Keratinocyte (primary cell): Measurements from ENCODE around the gene RAB12. TPM values are rescaled to one million over a fixed set of nuclear protein-coding genes. Genes with fewer than 3 reads are reported as not detected.

ENCODE experiments used
- DNase-seq: peaks from one replicate; pipeline ENCODE4 v3.0.0-alpha.2; 2011; ENCODE audit warnings: low read depth, missing footprints, low spot score
- FAIRE-seq: peaks from 2 replicates; lab custom pipeline; 2011; peaks lifted over from hg19 to GRCh38; lab: Jason Lieb, UNC
- H2AFZ ChIP-seq: 2 replicates; pipeline ENCODE4 v1.6.0; 2012; ENCODE audit warnings: low read length, control low read depth, inconsistent platforms; ENCODE audit not compliant: control insufficient read depth
- H3K27ac ChIP-seq: 2 replicates; pipeline ENCODE4 v1.5.1; 2011; ENCODE audit warnings: low read length; ENCODE audit not compliant: control insufficient read depth, insufficient read depth
- H3K27me3 ChIP-seq: 3 replicates; pipeline ENCODE4 v1.6.0; 2011; ENCODE audit warnings: low read length; ENCODE audit not compliant: control insufficient read depth, insufficient read depth; ENCODE audit errors: extremely low read depth
- H3K36me3 ChIP-seq, 2 experiments: 2 replicates in 1 of 2; 3 replicates in 1 of 2; pipeline ENCODE4 v1.5.1; 2011; ENCODE audit warnings: low read length in 2 of 2, mild to moderate bottlenecking in 1 of 2; ENCODE audit not compliant: control insufficient read depth in 2 of 2, insufficient read depth in 2 of 2; ENCODE audit errors: extremely low read depth in 1 of 2
- H3K4me1 ChIP-seq: 3 replicates; pipeline ENCODE4 v1.5.1; 2011; ENCODE audit warnings: low read length; ENCODE audit not compliant: control insufficient read depth, insufficient read depth; ENCODE audit errors: extremely low read depth
- H3K4me2 ChIP-seq: 3 replicates; pipeline ENCODE4 v1.6.0; 2011; ENCODE audit warnings: low read depth, low read length; ENCODE audit not compliant: control insufficient read depth, insufficient read depth; ENCODE audit errors: extremely low read depth
- H3K4me3 ChIP-seq, 3 experiments: fragments of 200-600 bp in 1 of 3; sonication (generic) in 1 of 3; 2 replicates in 2 of 3; 3 replicates in 1 of 3; pipeline ENCODE4 v1.5.1; 2011 to 2016; ENCODE audit warnings: low read length in 3 of 3, mild to moderate bottlenecking in 3 of 3, control low read depth in 2 of 3, inconsistent platforms in 1 of 3, low read depth in 1 of 3, mixed read lengths in 1 of 3, mixed run types in 1 of 3, moderate library complexity in 1 of 3; ENCODE audit not compliant: control insufficient read depth in 2 of 3, insufficient read depth in 2 of 3; ENCODE audit errors: extremely low read depth in 1 of 3
- H3K79me2 ChIP-seq: 2 replicates; pipeline ENCODE4 v1.6.0; 2012; ENCODE audit warnings: low read length; ENCODE audit not compliant: control insufficient read depth, insufficient read depth
- H3K9ac ChIP-seq: 3 replicates; pipeline ENCODE4 v1.6.0; 2011; ENCODE audit warnings: low read length; ENCODE audit not compliant: control insufficient read depth, insufficient read depth; ENCODE audit errors: extremely low read depth
- H3K9me1 ChIP-seq: 3 replicates; pipeline ENCODE4 v1.6.0; 2011; ENCODE audit warnings: low read length; ENCODE audit not compliant: control insufficient read depth, insufficient read depth; ENCODE audit errors: extremely low read depth
- H3K9me3 ChIP-seq: 2 replicates; pipeline ENCODE4 v1.5.1; 2012; ENCODE audit warnings: low read depth, low read length; ENCODE audit not compliant: control insufficient read depth
- H4K20me1 ChIP-seq: 3 replicates; pipeline ENCODE4 v1.6.0; 2011; ENCODE audit warnings: low read length; ENCODE audit not compliant: control insufficient read depth, insufficient read depth; ENCODE audit errors: extremely low read depth
- CTCF ChIP-seq, 3 experiments: IDR thresholded peaks in 1 of 3; conservative IDR thresholded peaks in 1 of 3; optimal IDR thresholded peaks in 1 of 3; 2 replicates in 2 of 3; 3 replicates in 1 of 3; pipeline versions ENCODE3 to v1.5.1; 2011; ENCODE audit warnings: low read length in 3 of 3, mild to moderate bottlenecking in 3 of 3, moderate library complexity in 2 of 3, control low read depth in 1 of 3, inconsistent platforms in 1 of 3; ENCODE audit not compliant: insufficient read depth in 2 of 3; ENCODE audit errors: extremely low read depth in 1 of 3
- EZH2 ChIP-seq: IDR thresholded peaks from one replicate; pipeline ENCODE4 v1.6.1; 2012; ENCODE audit warnings: inconsistent platforms, mild to moderate bottlenecking, low read length, moderate library complexity
- dilution Hi-C: fragments of 300-500 bp; cut with MboI; formaldehyde crosslinking; loops from one replicate; pipeline ENCODE4 v1.7.0; 2020; ENCODE audit warnings: low sequenced_read_pairs; ENCODE audit not compliant: extremely low pct_ligation_motif_present
- polyA plus RNA-seq, 5 experiments: library from polyadenylated mRNA; depleted of rRNA in 3 of 5; stranded (reverse) in 3 of 5; stranded (forward) in 1 of 5; unstranded in 1 of 5; fragments of >200 nt; gene quantifications; 1 replicate in 1 of 5; 2 replicates in 3 of 5; 3 replicates in 1 of 5; pipeline versions ENCODE4 v1.2.1 to v1.2.3, GENCODE V29; 2011 to 2012; ENCODE audit warnings: missing spikeins in 2 of 5, low read depth in 1 of 5, low replicate concordance in 1 of 5

RAB12 gene
- polyA plus RNA-seq, 1 donor (not counting 4 experiments of a cell fraction or from before 2014, with no cell fraction given): 46.4 TPM

- dilution Hi-C loops: no loop called here
- DNase-seq (no peak), FAIRE-seq (peak; percentile 26)
- Histone ChIP-seq H3K9me3 (no peaks in the 10 kb centered on the region), H3K79me2 (no peaks in the 10 kb centered on the region), H3K4me2 (peak overlapping the region; percentile 60), H3K36me3 (no peaks in the 10 kb centered on the region), H3K27ac (no peak overlapping the region), H3K9me1 (no peaks in the 10 kb centered on the region), H3K27me3 (no peaks in the 10 kb centered on the region), H2AFZ (peak overlapping the region; percentile 25), H3K4me3 (no peak overlapping the region), H4K20me1 (no peaks in the 10 kb centered on the region), H3K4me1 (peaks cover 22% of the 10 kb centered on the region), H3K9ac (no peak overlapping the region)
- TF ChIP-seq CTCF (optimal IDR thresholded peaks at IDR 0.05 in 1 of 3, IDR thresholded peaks at IDR 0.05 in 1 of 3, conservative IDR thresholded peaks at IDR 0.05 in 1 of 3; ENCODE audit: extremely low read depth in 1 of 3, insufficient read depth in 2 of 3, low read length in 3 of 3): no peak
- TF ChIP-seq EZH2: no peak
Measured at GRCh38 chr18:8661754-8662559, 52.7 kb downstream of the RAB12 start.

DNA sequence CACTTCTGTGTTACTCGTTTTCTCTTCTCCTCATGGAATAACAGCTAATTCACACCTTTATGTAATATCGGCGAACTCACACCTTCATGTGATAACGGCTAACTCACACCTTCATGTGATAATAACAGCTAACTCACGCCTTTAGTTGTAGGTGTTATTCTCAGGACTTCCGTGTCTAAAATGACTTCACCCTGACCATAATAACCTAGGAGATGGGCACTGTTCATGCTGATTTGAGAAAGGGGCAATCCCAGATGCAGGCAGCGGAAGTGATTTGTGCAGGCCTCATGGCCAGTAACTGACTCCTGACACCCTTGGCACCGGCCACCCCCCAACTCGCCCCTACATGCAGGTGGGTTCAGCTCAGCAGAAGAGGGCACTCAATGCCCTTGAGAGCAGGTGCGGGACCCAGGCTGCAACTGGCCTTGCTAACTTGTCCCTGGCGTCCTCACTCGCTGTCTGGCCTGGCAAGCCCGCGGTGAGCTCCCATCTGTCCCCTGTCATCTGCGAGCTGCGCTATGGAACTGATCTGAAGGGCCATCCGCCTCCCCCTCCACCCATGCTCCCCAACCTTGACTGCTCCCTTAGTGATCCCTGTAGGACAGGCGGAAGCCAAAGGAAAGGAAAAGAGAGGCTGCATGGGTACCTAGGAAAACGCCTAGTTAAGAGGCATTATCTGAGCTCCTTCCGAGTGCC is 53.5 kb downstream of the RAB12 start:
- no peaks in the 10 kb centered on the region for H3K27me3 ChIP-seq
- dilution Hi-C loops: no loop called here
- no peaks in the 10 kb centered on the region for H3K9me3 ChIP-seq
- no peaks in the 10 kb centered on the region for H3K79me2 ChIP-seq
- no peaks in the 10 kb centered on the region for H3K36me3 ChIP-seq
- no peak overlapping the region for H3K4me3 ChIP-seq
- H3K27ac ChIP-seq: no peak overlapping the region
- peaks cover 22% of the 10 kb centered on the region for H3K4me1 ChIP-seq
- no peak overlapping the region for H2AFZ ChIP-seq
- no peak for FAIRE-seq
- H3K4me2 ChIP-seq: no peak overlapping the region
- no peak overlapping the region for H3K9ac ChIP-seq
- H3K9me1 ChIP-seq: no peaks in the 10 kb centered on the region
- TF ChIP-seq CTCF (optimal IDR thresholded peaks at IDR 0.05 in 1 of 3, IDR thresholded peaks at IDR 0.05 in 1 of 3, conservative IDR thresholded peaks at IDR 0.05 in 1 of 3; ENCODE audit: extremely low read depth in 1 of 3, insufficient read depth in 2 of 3, low read length in 3 of 3): no peak
- no peak for TF ChIP-seq EZH2
- no peak for DNase-seq
- H4K20me1 ChIP-seq: no peaks in the 10 kb centered on the region
